ENCODE results near the gene MXRA8. TPM values are rescaled to one million over a fixed set of nuclear protein-coding genes. Genes with fewer than 3 reads are reported as not detected.

The MXRA8 gene
- total RNA-seq, 2 experiments from 2014 or later = 1.6 to 2.9 TPM

- peaks cover 37% of the 10 kb centered on the region for H3K36me3 Mint-ChIP-seq (ENCODE audit: low read depth)
- peaks cover 76% of the 10 kb centered on the region for H3K36me3 ChIP-seq (ENCODE audit: insufficient read depth, low read length)
- H3K4me3 Mint-ChIP-seq = no peak overlapping the region
- no peak for ATAC-seq (ENCODE audit: poor library complexity)
- CTCF ChIA-PET = no interaction called here
- TF ChIP-seq, protein P1, sequence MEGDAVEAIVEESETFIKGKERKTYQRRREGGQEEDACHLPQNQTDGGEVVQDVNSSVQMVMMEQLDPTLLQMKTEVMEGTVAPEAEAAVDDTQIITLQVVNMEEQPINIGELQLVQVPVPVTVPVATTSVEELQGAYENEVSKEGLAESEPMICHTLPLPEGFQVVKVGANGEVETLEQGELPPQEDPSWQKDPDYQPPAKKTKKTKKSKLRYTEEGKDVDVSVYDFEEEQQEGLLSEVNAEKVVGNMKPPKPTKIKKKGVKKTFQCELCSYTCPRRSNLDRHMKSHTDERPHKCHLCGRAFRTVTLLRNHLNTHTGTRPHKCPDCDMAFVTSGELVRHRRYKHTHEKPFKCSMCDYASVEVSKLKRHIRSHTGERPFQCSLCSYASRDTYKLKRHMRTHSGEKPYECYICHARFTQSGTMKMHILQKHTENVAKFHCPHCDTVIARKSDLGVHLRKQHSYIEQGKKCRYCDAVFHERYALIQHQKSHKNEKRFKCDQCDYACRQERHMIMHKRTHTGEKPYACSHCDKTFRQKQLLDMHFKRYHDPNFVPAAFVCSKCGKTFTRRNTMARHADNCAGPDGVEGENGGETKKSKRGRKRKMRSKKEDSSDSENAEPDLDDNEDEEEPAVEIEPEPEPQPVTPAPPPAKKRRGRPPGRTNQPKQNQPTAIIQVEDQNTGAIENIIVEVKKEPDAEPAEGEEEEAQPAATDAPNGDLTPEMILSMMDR (IDR thresholded peaks at IDR 0.05) = no peak
- POLR2A ChIA-PET = no interaction called here
- no peak overlapping the region for H3K27ac ChIP-seq (ENCODE audit: low read depth in 1 of 2, low read length in 2 of 2)
- H3K4me1 Mint-ChIP-seq (ENCODE audit: low read depth) = peaks cover 4% of the 10 kb centered on the region
- no peak for DNase-seq
- no peaks in the 10 kb centered on the region for H3K9me3 Mint-ChIP-seq
- intact Hi-C loops (cut with DNase I, micrococcal nuclease) = no loop called here
- H3K9me3 ChIP-seq (ENCODE audit: control insufficient read depth in 1 of 2, insufficient read depth in 1 of 2, low read length in 2 of 2) = no peaks in the 10 kb centered on the region
- H3K27ac Mint-ChIP-seq = no peak overlapping the region
- H3K27me3 Mint-ChIP-seq = no peaks in the 10 kb centered on the region
- no peak overlapping the region for H3K4me3 ChIP-seq (ENCODE audit: low read length)
- H3K27me3 ChIP-seq (ENCODE audit: control insufficient read depth in 1 of 2, insufficient read depth in 2 of 2, low read length in 2 of 2) = no peaks in the 10 kb centered on the region
- H3K4me1 ChIP-seq (ENCODE audit: insufficient read depth, low read length) = peaks cover 11% of the 10 kb centered on the region
Measured at GRCh38 chr1:1315435-1315954, 42.9 kb downstream of the MXRA8 start.

- ChIA-PET POLR2A (no interaction called here), CTCF (no interaction called here)
- no peak for DNase-seq
- intact Hi-C loops (cut with DNase I, micrococcal nuclease) = no loop called here
- Mint-ChIP-seq H3K4me3 (no peak overlapping the region), H3K27me3 (no peaks in the 10 kb centered on the region), H3K9me3 (no peaks in the 10 kb centered on the region), H3K27ac (no peak overlapping the region), H3K4me1 (ENCODE audit: low read depth) (peaks cover 4% of the 10 kb centered on the region), H3K36me3 (ENCODE audit: low read depth) (peaks cover 33% of the 10 kb centered on the region)
- Histone ChIP-seq H3K9me3 (ENCODE audit: control insufficient read depth in 1 of 2, insufficient read depth in 1 of 2, low read length in 2 of 2) (no peaks in the 10 kb centered on the region), H3K27ac (ENCODE audit: low read depth in 1 of 2, low read length in 2 of 2) (no peak overlapping the region), H3K4me1 (ENCODE audit: insufficient read depth, low read length) (peaks cover 12% of the 10 kb centered on the region), H3K4me3 (ENCODE audit: low read length) (no peak overlapping the region), H3K27me3 (ENCODE audit: control insufficient read depth in 1 of 2, insufficient read depth in 2 of 2, low read length in 2 of 2) (no peaks in the 10 kb centered on the region), H3K36me3 (ENCODE audit: insufficient read depth, low read length) (peaks cover 76% of the 10 kb centered on the region)
- no peak for ATAC-seq (ENCODE audit: poor library complexity)
- TF ChIP-seq, protein P1 (IDR thresholded peaks at IDR 0.05) = no peak
Measured at GRCh38 chr1:1314678-1315335, 43.5 kb downstream of the MXRA8 start.

DNA sequence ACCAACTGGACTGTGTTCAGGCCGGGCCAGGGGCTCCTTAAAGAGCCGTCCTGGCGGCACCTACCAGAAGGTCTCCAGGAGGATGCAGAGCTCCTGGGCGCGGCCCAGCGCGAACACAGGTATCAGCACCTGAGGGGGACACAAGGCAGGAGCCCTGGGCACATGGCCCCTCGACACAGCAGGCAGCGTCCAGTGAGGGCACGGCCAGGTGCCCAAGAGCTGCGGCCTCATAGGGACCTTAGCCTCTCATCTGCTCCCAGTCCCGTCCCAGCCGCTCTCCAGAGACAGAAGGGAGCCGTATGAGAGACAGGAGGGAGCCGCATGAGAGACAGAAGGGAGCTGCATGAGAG is 44.1 kb downstream of the MXRA8 start:
- Mint-ChIP-seq H3K4me3 (no peak overlapping the region), H3K9me3 (no peaks in the 10 kb centered on the region), H3K27me3 (no peaks in the 10 kb centered on the region), H3K4me1 (ENCODE audit: low read depth) (peaks cover 4% of the 10 kb centered on the region), H3K27ac (no peak overlapping the region), H3K36me3 (ENCODE audit: low read depth) (peaks cover 29% of the 10 kb centered on the region)
- Histone ChIP-seq H3K36me3 (ENCODE audit: insufficient read depth, low read length) (peaks cover 71% of the 10 kb centered on the region), H3K9me3 (ENCODE audit: control insufficient read depth in 1 of 2, insufficient read depth in 1 of 2, low read length in 2 of 2) (no peaks in the 10 kb centered on the region), H3K4me3 (ENCODE audit: low read length) (no peak overlapping the region), H3K4me1 (ENCODE audit: insufficient read depth, low read length) (peaks cover 18% of the 10 kb centered on the region), H3K27me3 (ENCODE audit: control insufficient read depth in 1 of 2, insufficient read depth in 2 of 2, low read length in 2 of 2) (no peaks in the 10 kb centered on the region), H3K27ac (ENCODE audit: low read depth in 1 of 2, low read length in 2 of 2) (no peak overlapping the region)
- ATAC-seq (ENCODE audit: poor library complexity) (no peak), DNase-seq (no peak)
- TF ChIP-seq, protein P1 (IDR thresholded peaks at IDR 0.05) = no peak
- CTCF ChIA-PET = no interaction called here
- POLR2A ChIA-PET = no interaction called here
- intact Hi-C loops (cut with DNase I, micrococcal nuclease) = no loop called here
